SJSA1 (cell line): Measurements from ENCODE around the gene ACOXL. TPM values are rescaled to one million over a fixed set of nuclear protein-coding genes. Genes with fewer than 3 reads are reported as not detected.

Experiments used
- DNase-seq, 2 experiments: peaks; one replicate each; pipeline ENCODE4 v3.0.0-alpha.2; 2015 to 2020; ENCODE audit warnings: low spot score in 2 of 2, low read depth in 1 of 2
- H3K27ac ChIP-seq: fragments of 250-450 bp; sonication (Bioruptor Pico); 2 replicates; pipeline ENCODE4 v1.5.1; 2020; ENCODE audit warnings: mild to moderate bottlenecking, moderate library complexity
- H3K27me3 ChIP-seq: fragments of 250-450 bp; sonication (Bioruptor Pico); replicated peaks from 2 replicates; pipeline ENCODE4 v1.5.1; 2020; ENCODE audit warnings: mild to moderate bottlenecking, moderate library complexity
- H3K36me3 ChIP-seq: fragments of 250-450 bp; sonication (Bioruptor Pico); 2 replicates; pipeline ENCODE4 v1.5.1; 2020; ENCODE audit warnings: mild to moderate bottlenecking
- H3K4me1 ChIP-seq: fragments of 250-450 bp; sonication (Bioruptor Pico); replicated peaks from 2 replicates; pipeline ENCODE4 v1.6.1; 2021; ENCODE audit warnings: mild to moderate bottlenecking
- H3K4me3 ChIP-seq: fragments of 250-450 bp; sonication (Bioruptor Pico); 2 replicates; pipeline ENCODE4 v1.5.1; 2020; ENCODE audit warnings: mild to moderate bottlenecking
- H3K9me3 ChIP-seq: fragments of 250-450 bp; sonication (Bioruptor Pico); replicated peaks from 2 replicates; pipeline ENCODE4 v1.5.1; 2020; ENCODE audit warnings: mild to moderate bottlenecking
- total RNA-seq: library from RNA; depleted of rRNA; stranded (reverse); fragments of >200 nt; shearing (Covaris generic); gene quantifications from 2 replicates; pipeline ENCODE4 v1.2.3, GENCODE V29; 2014

ACOXL gene
- total RNA-seq, 1 experiment from 2014 or later = not detected

- no peaks in the 10 kb centered on the region for H3K4me1 ChIP-seq
- DNase-seq = no peak
- H3K36me3 ChIP-seq = no peaks in the 10 kb centered on the region
- H3K27ac ChIP-seq = no peak overlapping the region
- peaks cover 27% of the 10 kb centered on the region for H3K27me3 ChIP-seq
- no peaks in the 10 kb centered on the region for H3K9me3 ChIP-seq
- no peak overlapping the region for H3K4me3 ChIP-seq
Measured at GRCh38 chr2:110752871-110753270, 20.5 kb downstream of the ACOXL start.

- 0 out of 2 replicates have a peak, but pooled peaks cover 4% of the 10 kb centered on the region for H3K9me3 ChIP-seq
- H3K36me3 ChIP-seq = no peaks in the 10 kb centered on the region
- H3K27me3 ChIP-seq = peaks cover 6% of the 10 kb centered on the region
- H3K4me3 ChIP-seq = no peak overlapping the region
- H3K4me1 ChIP-seq = no peaks in the 10 kb centered on the region
- H3K27ac ChIP-seq = no peak overlapping the region
- no peak for DNase-seq
Measured at GRCh38 chr2:110755491-110756078, 23.2 kb downstream of the ACOXL start.

GRCh38 chr2:110759411-110759810, 27.0 kb downstream of the ACOXL start:
- no peak for DNase-seq
- H3K27me3 ChIP-seq = peaks cover 10% of the 10 kb centered on the region
- no peaks in the 10 kb centered on the region for H3K4me1 ChIP-seq
- H3K4me3 ChIP-seq = no peak overlapping the region
- 0 out of 2 replicates have a peak, but pooled peaks cover 4% of the 10 kb centered on the region for H3K9me3 ChIP-seq
- H3K27ac ChIP-seq = no peak overlapping the region
- no peaks in the 10 kb centered on the region for H3K36me3 ChIP-seq

GRCh38 chr2:110764931-110765330, 32.6 kb downstream of the ACOXL start:
- Histone ChIP-seq H3K36me3 (no peaks in the 10 kb centered on the region), H3K27me3 (peaks cover 13% of the 10 kb centered on the region), H3K4me1 (no peaks in the 10 kb centered on the region), H3K4me3 (no peak overlapping the region), H3K27ac (no peak overlapping the region), H3K9me3 (no peaks in the 10 kb centered on the region)
- DNase-seq = no peak

- H3K36me3 ChIP-seq = no peaks in the 10 kb centered on the region
- peaks cover 13% of the 10 kb centered on the region for H3K27me3 ChIP-seq
- no peaks in the 10 kb centered on the region for H3K4me1 ChIP-seq
- H3K4me3 ChIP-seq = no peak overlapping the region
- no peak overlapping the region for H3K27ac ChIP-seq
- H3K9me3 ChIP-seq = no peaks in the 10 kb centered on the region
- DNase-seq = no peak
Measured at GRCh38 chr2:110766291-110766690, 33.9 kb downstream of the ACOXL start.

GRCh38 chr2:110768591-110768990, 36.2 kb downstream of the ACOXL start:
- Histone ChIP-seq H3K27ac (no peak overlapping the region), H3K9me3 (no peaks in the 10 kb centered on the region), H3K4me3 (no peak overlapping the region), H3K4me1 (no peaks in the 10 kb centered on the region), H3K36me3 (no peaks in the 10 kb centered on the region), H3K27me3 (peaks cover 22% of the 10 kb centered on the region)
- DNase-seq = no peak

- Histone ChIP-seq H3K36me3 (no peaks in the 10 kb centered on the region), H3K27ac (no peak overlapping the region), H3K4me1 (no peaks in the 10 kb centered on the region), H3K27me3 (peaks cover 37% of the 10 kb centered on the region), H3K9me3 (no peaks in the 10 kb centered on the region), H3K4me3 (no peak overlapping the region)
- DNase-seq = no peak
Measured at GRCh38 chr2:110770404-110770958, 38.1 kb downstream of the ACOXL start.

- Histone ChIP-seq H3K4me3 (no peak overlapping the region), H3K27me3 (peaks cover 42% of the 10 kb centered on the region), H3K4me1 (no peaks in the 10 kb centered on the region), H3K27ac (no peak overlapping the region), H3K36me3 (no peaks in the 10 kb centered on the region), H3K9me3 (no peaks in the 10 kb centered on the region)
- DNase-seq = no peak
Measured at GRCh38 chr2:110770959-110771431, 38.6 kb downstream of the ACOXL start.

GRCh38 chr2:110771547-110772382, 39.4 kb downstream of the ACOXL start:
- peaks cover 45% of the 10 kb centered on the region for H3K27me3 ChIP-seq

GRCh38 chr2:110772383-110772755, 40.0 kb downstream of the ACOXL start:
- no peak for DNase-seq
- Histone ChIP-seq H3K4me3 (no peak overlapping the region), H3K9me3 (no peaks in the 10 kb centered on the region), H3K36me3 (no peaks in the 10 kb centered on the region), H3K27me3 (peaks cover 45% of the 10 kb centered on the region), H3K27ac (no peak overlapping the region), H3K4me1 (no peaks in the 10 kb centered on the region)

More at GRCh38 chr2:110771547-110772382, 39.4 kb downstream of the ACOXL start:
- Histone ChIP-seq H3K4me1 (no peaks in the 10 kb centered on the region), H3K27ac (no peak overlapping the region), H3K4me3 (no peak overlapping the region), H3K9me3 (no peaks in the 10 kb centered on the region), H3K36me3 (no peaks in the 10 kb centered on the region)
- DNase-seq = no peak

- peaks cover 53% of the 10 kb centered on the region for H3K27me3 ChIP-seq
- no peaks in the 10 kb centered on the region for H3K36me3 ChIP-seq
- H3K4me3 ChIP-seq = no peak overlapping the region
- no peaks in the 10 kb centered on the region for H3K9me3 ChIP-seq
- no peak for DNase-seq
- H3K4me1 ChIP-seq = no peaks in the 10 kb centered on the region
- no peak overlapping the region for H3K27ac ChIP-seq
Measured at GRCh38 chr2:110773401-110773921, 41.1 kb downstream of the ACOXL start.

- no peaks in the 10 kb centered on the region for H3K36me3 ChIP-seq
- no peaks in the 10 kb centered on the region for H3K9me3 ChIP-seq
- no peak for DNase-seq
- no peak overlapping the region for H3K4me3 ChIP-seq
- H3K27me3 ChIP-seq = peaks cover 58% of the 10 kb centered on the region
- H3K4me1 ChIP-seq = no peaks in the 10 kb centered on the region
- H3K27ac ChIP-seq = no peak overlapping the region
Measured at GRCh38 chr2:110774701-110775100, 42.3 kb downstream of the ACOXL start.

- Histone ChIP-seq H3K4me3 (no peak overlapping the region), H3K27me3 (peaks cover 64% of the 10 kb centered on the region), H3K27ac (no peak overlapping the region), H3K36me3 (no peaks in the 10 kb centered on the region), H3K4me1 (no peaks in the 10 kb centered on the region), H3K9me3 (no peaks in the 10 kb centered on the region)
- DNase-seq = no peak
Measured at GRCh38 chr2:110777531-110778311, 45.3 kb downstream of the ACOXL start.
